ENCODE results near the gene CAPN13. TPM values are rescaled to one million over a fixed set of nuclear protein-coding genes. Genes with fewer than 3 reads are reported as not detected.

CAPN13 gene
- total RNA-seq, 1 experiment from 2014 or later, result not detected

GRCh38 chr2:30732876-30733275 lies 74.4 kb downstream of the CAPN13 start:
- intact Hi-C loops (cut with micrococcal nuclease; ENCODE audit: unreplicated experiment), result no loop called here
- H3K36me3 ChIP-seq (ENCODE audit: control insufficient read depth, insufficient read depth, low read length), result no peaks in the 10 kb centered on the region
- no peak for DNase-seq (ENCODE audit: low read depth, low spot score)
- ChIA-PET POLR2A (no interaction called here), CTCF (no interaction called here)
- TF ChIP-seq SIN3A (IDR thresholded peaks at IDR 0.05; ENCODE audit: borderline replicate concordance, insufficient read depth, low read depth, low read length) (no peak), REST (IDR thresholded peaks at IDR 0.05; ENCODE audit: insufficient read depth in 1 of 2, low read depth in 2 of 2, low read length in 1 of 2) (no peak), POLR2AphosphoS5 (IDR thresholded peaks at IDR 0.05; ENCODE audit: low read depth, low read length) (no peak), TCF7L2 (IDR thresholded peaks at IDR 0.05; ENCODE audit: low read depth, low read length) (no peak), CTCF (IDR thresholded peaks at IDR 0.05) (no peak)
- H3K27ac ChIP-seq (ENCODE audit: low read length), result no peak overlapping the region
- no peaks in the 10 kb centered on the region for H3K9me3 ChIP-seq (ENCODE audit: control insufficient read depth, insufficient read depth, low read depth, low read length)
- no peak overlapping the region for H3K4me3 ChIP-seq (ENCODE audit: low read depth in 2 of 2, low read length in 2 of 2)
- H3K4me1 ChIP-seq (ENCODE audit: control insufficient read depth, insufficient read depth, low read length), result no peaks in the 10 kb centered on the region
- in situ Hi-C loops (cut with HindIII; ENCODE audit: low pct_unique_long_range_greater_than_20kb, low sequenced_read_pairs), result no loop called here
- BruUV-seq (replicated peaks), result no TSS peak
- no peak for ATAC-seq
- peaks cover 2% of the 10 kb centered on the region; the same call in 1 of the 2 replicates for H3K27me3 ChIP-seq (ENCODE audit: control insufficient read depth, insufficient read depth, low read length)

- TF ChIP-seq TCF7L2 (IDR thresholded peaks at IDR 0.05; ENCODE audit: low read depth, low read length), result no peak
- TF ChIP-seq POLR2AphosphoS5 (IDR thresholded peaks at IDR 0.05; ENCODE audit: low read depth, low read length), result no peak
- no peak for TF ChIP-seq CTCF (IDR thresholded peaks at IDR 0.05)
- TF ChIP-seq SIN3A (IDR thresholded peaks at IDR 0.05; ENCODE audit: borderline replicate concordance, insufficient read depth, low read depth, low read length), result no peak
- no peak for TF ChIP-seq REST (IDR thresholded peaks at IDR 0.05; ENCODE audit: insufficient read depth in 1 of 2, low read depth in 2 of 2, low read length in 1 of 2)
- no peaks in the 10 kb centered on the region for H3K36me3 ChIP-seq (ENCODE audit: control insufficient read depth, insufficient read depth, low read length)
- H3K27me3 ChIP-seq (ENCODE audit: control insufficient read depth, insufficient read depth, low read length), result peaks cover 2% of the 10 kb centered on the region; the same call in 1 of the 2 replicates
- intact Hi-C loops (cut with micrococcal nuclease; ENCODE audit: unreplicated experiment), result no loop called here
- H3K27ac ChIP-seq (ENCODE audit: low read length), result no peak overlapping the region
- ATAC-seq, result no peak
- no peaks in the 10 kb centered on the region for H3K9me3 ChIP-seq (ENCODE audit: control insufficient read depth, insufficient read depth, low read depth, low read length)
- POLR2A ChIA-PET, result no interaction called here
- H3K4me3 ChIP-seq (ENCODE audit: low read depth in 2 of 2, low read length in 2 of 2), result no peak overlapping the region
- no TSS peak for BruUV-seq (replicated peaks)
- CTCF ChIA-PET, result no interaction called here
- no peak for DNase-seq (ENCODE audit: low read depth, low spot score)
- in situ Hi-C loops (cut with HindIII; ENCODE audit: low pct_unique_long_range_greater_than_20kb, low sequenced_read_pairs), result no loop called here
- H3K4me1 ChIP-seq (ENCODE audit: control insufficient read depth, insufficient read depth, low read length), result no peaks in the 10 kb centered on the region
Observed at GRCh38 chr2:30732376-30732775, 74.9 kb downstream of the CAPN13 start.
